Psoas muscle (tissue), 8 donors: Measurements from ENCODE around the gene TMIGD3. TPM values are rescaled to one million over a fixed set of nuclear protein-coding genes. Genes with fewer than 3 reads are reported as not detected.
A peak's percentile ranks its signal among the peaks of the same experiment; 100 is the strongest.

Experiments
- ATAC-seq, 4 donors: fragments of 200-7000 bp; cut with Tn5 transposase; one replicate each; pipeline ENCODE4 v1.9.1; 2020; ENCODE audit warnings: moderate library complexity in 3 of 4, mild to moderate bottlenecking in 2 of 4
- DNase-seq, 2 donors: peaks; one replicate each; pipeline ENCODE4 v3.0.0-alpha.2; 2020
- H3K27ac ChIP-seq: fragments of 200-600 bp; one replicate; pipeline ENCODE4 v1.8.0; 2022
- H3K27me3 ChIP-seq, 3 donors: fragments of 200-600 bp in 1 of 3; one replicate each; pipeline versions ENCODE4 v1.6.1 to v1.8.0; 2013 to 2022; ENCODE audit warnings: low read length in 2 of 3, mild to moderate bottlenecking in 2 of 3, moderate library complexity in 1 of 3; ENCODE audit not compliant: insufficient read depth in 3 of 3
- H3K36me3 ChIP-seq, 2 donors: fragments of 200-600 bp in 1 of 2; one replicate each; pipeline versions ENCODE4 v1.6.1 to v1.8.0; 2013 to 2022; ENCODE audit warnings: low read depth in 1 of 2, mild to moderate bottlenecking in 1 of 2, moderate library complexity in 1 of 2; ENCODE audit not compliant: insufficient read depth in 1 of 2
- H3K4me1 ChIP-seq: fragments of 200-600 bp; one replicate; pipeline ENCODE4 v1.8.0; 2022
- H3K4me3 ChIP-seq: fragments of 200-600 bp; one replicate; pipeline ENCODE4 v1.8.0; 2022; ENCODE audit warnings: mild to moderate bottlenecking
- H3K9me3 ChIP-seq: fragments of 200-600 bp; one replicate; pipeline ENCODE4 v1.8.0; 2022
- WGBS, 3 donors: extraction: QIAGEN DNeasy Blood & Tissue Kit; methylation state at CpG; one replicate each; pipeline versions ENCODE4 v1.1.6 to v1.1.7; 2013; 5-methylcytosine and 5-hydroxymethylcytosine counted together
- intact Hi-C, 2 donors: fragments of 100-400 bp; cut with DNase I; formaldehyde crosslinking; loops; one replicate each; pipeline versions ENCODE4 v1.11.0 to v1.14.2; 2022
- polyA plus RNA-seq, 3 donors: library from polyadenylated mRNA; stranded (reverse); fragments of 200-250 nt; gene quantifications; one replicate each; pipeline ENCODE4 v1.2.3, GENCODE V29; 2013
- total RNA-seq, 4 donors: library from RNA; stranded (reverse); fragmentation: NEBNext Ultra II Directional in 2 of 4; extraction: Animal tissue kit (Norgen Biotek cat#: 25700) in 2 of 4; gene quantifications; one replicate each; pipeline versions ENCODE4 v1.2.1 to v1.2.4, GENCODE V29; 2021 to 2023
- TF ChIP-seq, protein P1 (sequence below): fragments of 200-600 bp; IDR thresholded peaks from one replicate; pipeline ENCODE4 v1.8.0; 2022; ENCODE audit warnings: antibody characterized with exemption
- donor health status: healthy with polysubstance abuse.
- donor health status: DM: no; HTN: no; CAD: no; lungs with moderate emphysema.
- donor health status: Bipolar disorder and iron deficiency.
- donor health status: healthy.
- donor health status: DM: yes; HTN: yes; CAD: no.
- donor health status: DM: no; HTN: no; CAD: no.
- donor health status: DM: no; HTN: no; CAD: no.
- donor health status: DM: yes; HTN: yes; CAD: no.

The TMIGD3 gene
- total and polyA plus RNA-seq, 7 donors: 0.34 to 1.1 (median 0.61) TPM

DNA sequence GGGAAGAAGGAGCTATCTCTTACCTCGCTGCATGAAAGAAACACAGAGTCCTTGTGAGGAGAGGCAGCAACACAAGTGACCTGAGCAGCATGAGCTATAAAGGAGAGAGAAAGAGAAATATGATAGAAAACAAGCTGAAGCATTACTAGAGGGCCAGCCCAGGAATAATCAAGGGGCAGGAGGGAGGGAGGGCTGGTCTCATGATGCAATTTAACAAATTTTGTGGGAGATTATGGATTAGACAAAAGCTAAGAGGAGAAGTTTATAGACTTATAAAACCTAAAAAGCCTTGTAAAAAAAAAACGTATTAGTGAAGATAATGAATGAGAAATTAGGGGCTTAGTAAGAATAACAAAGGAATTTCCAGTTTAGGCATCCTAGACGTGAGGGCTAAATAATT is 59.4 kb downstream of the TMIGD3 start:
- peaks cover 7% of the 10 kb centered on the region for H3K4me1 ChIP-seq
- ATAC-seq (no peak), DNase-seq (no peak)
- TF ChIP-seq, protein P1, sequence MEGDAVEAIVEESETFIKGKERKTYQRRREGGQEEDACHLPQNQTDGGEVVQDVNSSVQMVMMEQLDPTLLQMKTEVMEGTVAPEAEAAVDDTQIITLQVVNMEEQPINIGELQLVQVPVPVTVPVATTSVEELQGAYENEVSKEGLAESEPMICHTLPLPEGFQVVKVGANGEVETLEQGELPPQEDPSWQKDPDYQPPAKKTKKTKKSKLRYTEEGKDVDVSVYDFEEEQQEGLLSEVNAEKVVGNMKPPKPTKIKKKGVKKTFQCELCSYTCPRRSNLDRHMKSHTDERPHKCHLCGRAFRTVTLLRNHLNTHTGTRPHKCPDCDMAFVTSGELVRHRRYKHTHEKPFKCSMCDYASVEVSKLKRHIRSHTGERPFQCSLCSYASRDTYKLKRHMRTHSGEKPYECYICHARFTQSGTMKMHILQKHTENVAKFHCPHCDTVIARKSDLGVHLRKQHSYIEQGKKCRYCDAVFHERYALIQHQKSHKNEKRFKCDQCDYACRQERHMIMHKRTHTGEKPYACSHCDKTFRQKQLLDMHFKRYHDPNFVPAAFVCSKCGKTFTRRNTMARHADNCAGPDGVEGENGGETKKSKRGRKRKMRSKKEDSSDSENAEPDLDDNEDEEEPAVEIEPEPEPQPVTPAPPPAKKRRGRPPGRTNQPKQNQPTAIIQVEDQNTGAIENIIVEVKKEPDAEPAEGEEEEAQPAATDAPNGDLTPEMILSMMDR: no peak
- H3K9me3 ChIP-seq: no peaks in the 10 kb centered on the region
- intact Hi-C loops: loop anchor here (5.0 to 10.0 kb wide), 3 partner anchors 58 to 1099 kb away; partner anchors contain the start of genes ADORA3 (in 1 of the 2), CEPT1 (in 1 of the 2), DRAM2 (in 1 of the 2) and TMIGD3 (in 1 of the 2)
- no peak overlapping the region for H3K27ac ChIP-seq
- H3K36me3 ChIP-seq: peaks cover 26 to 83% of the 10 kb centered on the region in 2 donors
- no peak overlapping the region for H3K4me3 ChIP-seq
- 74 to 98% (median 78%) methylated on average over 3 of the region's 3 CpGs for WGBS, 3 donors
- no peaks in the 10 kb centered on the region for H3K27me3 ChIP-seq

DNA sequence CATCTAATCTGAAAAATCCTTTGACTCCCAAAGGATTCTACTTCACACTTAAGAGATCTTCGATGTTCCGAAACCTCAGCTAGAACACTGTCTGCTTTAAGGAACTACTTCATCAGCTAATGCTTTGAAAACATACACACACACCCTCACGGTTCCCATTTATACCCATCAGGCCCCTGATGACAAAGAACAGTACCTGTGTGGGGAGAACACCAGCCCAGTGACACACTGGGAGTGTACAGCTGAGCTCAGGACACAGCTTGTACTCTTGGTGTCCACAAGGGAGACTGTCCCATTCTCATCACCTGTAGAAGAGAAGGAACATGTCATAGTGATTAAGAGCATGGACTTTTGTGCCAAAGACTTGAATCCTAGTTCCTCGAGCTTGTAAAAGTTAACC is 61.0 kb downstream of the TMIGD3 start:
- Histone ChIP-seq H3K4me3 (no peak overlapping the region), H3K36me3 (peaks cover 26 to 99% of the 10 kb centered on the region in 2 donors), H3K9me3 (no peaks in the 10 kb centered on the region), H3K4me1 (no peaks in the 10 kb centered on the region), H3K27ac (no peak overlapping the region), H3K27me3 (no peaks in the 10 kb centered on the region)
- intact Hi-C loops: loop anchor here (5.0 to 10.0 kb wide), 3 partner anchors 60 to 1098 kb away; partner anchors contain the start of genes ADORA3 (in 1 of the 2), CEPT1 (in 1 of the 2), DRAM2 (in 1 of the 2) and TMIGD3 (in 1 of the 2)
- ATAC-seq: no peak
- TF ChIP-seq, protein P1: no peak
- DNase-seq: no peak
- WGBS, 3 donors: 80 to 85% (median 82%) methylated on average over 4 of the region's 4 CpGs

DNA sequence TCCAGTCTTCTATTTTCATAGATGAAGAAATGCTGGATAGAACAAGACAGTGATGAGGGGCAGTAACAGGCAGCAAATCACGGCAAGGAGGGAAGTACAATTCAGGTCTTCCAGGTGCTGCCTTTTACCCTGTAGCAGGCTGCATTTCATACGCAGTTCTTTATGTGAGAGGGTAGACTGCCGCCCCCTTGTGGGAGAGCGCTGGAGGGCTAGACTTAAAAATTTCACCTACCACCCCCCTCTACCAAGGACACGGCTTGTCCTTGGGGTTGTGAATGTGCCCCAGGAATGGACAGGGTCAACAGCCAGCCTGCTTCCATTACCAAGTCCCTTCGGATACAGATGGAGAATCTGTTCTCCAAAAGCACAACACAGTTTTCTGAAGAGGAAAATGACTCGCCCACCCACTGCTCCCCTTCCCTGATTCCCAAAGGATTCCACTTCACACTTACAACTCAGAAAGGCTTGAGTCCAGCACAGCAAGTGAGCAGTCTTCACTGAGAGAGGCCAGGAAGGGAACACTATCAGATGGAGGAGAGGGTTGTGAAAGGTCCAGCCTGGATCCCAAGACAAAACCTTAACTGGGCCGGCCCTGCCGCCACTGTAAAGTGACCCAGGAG is 61.8 kb downstream of the TMIGD3 start:
- TF ChIP-seq, protein P1: no peak
- Histone ChIP-seq H3K4me1 (no peaks in the 10 kb centered on the region), H3K9me3 (no peaks in the 10 kb centered on the region), H3K4me3 (no peak overlapping the region), H3K27me3 (no peaks in the 10 kb centered on the region), H3K27ac (no peak overlapping the region), H3K36me3 (peaks cover 26 to 97% of the 10 kb centered on the region in 2 donors)
- intact Hi-C loops: loop anchor here (5.0 to 10.0 kb wide), 3 partner anchors 61 to 1097 kb away; partner anchors contain the start of genes ADORA3 (in 1 of the 2), CEPT1 (in 1 of the 2), DRAM2 (in 1 of the 2) and TMIGD3 (in 1 of the 2)
- ATAC-seq (no peak), DNase-seq (peak in 1 of 2 donors; percentile 26)
- WGBS, 3 donors: 73 to 76% (median 74%) methylated on average over 9 of the region's 9 CpGs

DNA sequence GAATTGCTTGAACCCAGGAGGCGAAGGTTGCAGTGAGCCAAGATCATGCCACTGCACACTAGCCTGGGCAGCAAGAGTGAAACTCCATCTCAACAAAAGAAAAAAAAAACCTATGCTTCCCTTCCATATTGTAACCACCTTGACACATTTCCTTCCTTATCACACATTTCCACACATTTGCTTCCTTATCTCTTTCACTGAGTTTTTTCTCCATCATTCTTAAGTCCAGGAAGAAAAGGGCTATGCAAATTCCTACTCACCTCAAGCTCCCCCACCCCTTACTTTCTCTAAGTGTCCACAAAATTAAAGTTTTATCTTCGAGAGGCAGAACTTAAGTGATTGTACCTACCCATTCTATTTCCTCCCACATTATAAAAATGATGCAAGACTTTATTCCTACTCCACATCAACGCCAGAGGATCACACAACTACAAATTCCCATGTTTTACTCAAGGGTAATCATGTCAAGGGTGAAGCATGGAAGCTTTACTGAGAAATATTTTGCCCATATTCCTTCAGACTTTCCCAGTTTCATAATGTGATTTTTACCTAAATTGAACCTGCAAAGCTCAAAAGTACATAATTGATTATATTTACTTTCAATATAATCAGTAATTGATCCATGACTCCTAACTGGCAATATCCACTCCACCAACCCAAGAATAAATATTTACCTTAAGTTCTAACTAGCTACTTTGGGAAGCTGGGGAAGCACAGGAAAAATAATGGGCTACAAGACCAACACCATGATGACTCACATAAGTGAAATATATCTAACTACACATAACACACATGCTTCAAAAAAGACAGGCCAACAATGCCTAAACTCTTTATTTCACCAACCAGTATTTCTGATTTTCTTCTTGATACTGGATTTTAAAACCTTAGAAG is 63.7 kb downstream of the TMIGD3 start:
- Histone ChIP-seq H3K4me1 (no peaks in the 10 kb centered on the region), H3K4me3 (no peak overlapping the region), H3K27me3 (no peaks in the 10 kb centered on the region), H3K27ac (no peak overlapping the region), H3K36me3 (peaks cover 22 to 77% of the 10 kb centered on the region in 2 donors), H3K9me3 (no peaks in the 10 kb centered on the region)
- ATAC-seq (no peak), DNase-seq (no peak)
- 89 to 91% (median 91%) methylated on average over 3 of the region's 3 CpGs for WGBS, 3 donors
- TF ChIP-seq, protein P1: no peak
- intact Hi-C loops: loop anchor here (5.0 to 10.0 kb wide), 3 partner anchors 63 to 1095 kb away; partner anchors contain the start of genes ADORA3 (in 1 of the 2), CEPT1 (in 1 of the 2), DRAM2 (in 1 of the 2) and TMIGD3 (in 1 of the 2)
